Neural cell (in vitro differentiated cells): ENCODE data around the gene NCK2.

Experiments
- CTCF ChIP-seq: fragments of 450-650 bp; IDR thresholded peaks from 2 replicates; pipeline ENCODE4 v1.5.1; 2014; ENCODE audit warnings: antibody characterized with exemption, mild to moderate bottlenecking, moderate library complexity; ENCODE audit not compliant: poor library complexity, severe bottlenecking
- EZH2 ChIP-seq: fragments of 200-600, 300-800 bp; shearing (Covaris generic), sonication (generic); IDR thresholded peaks from 2 replicates; pipeline ENCODE4 v1.6.1; 2014; ENCODE audit warnings: antibody characterized with exemption, low read length, borderline replicate concordance, mild to moderate bottlenecking; ENCODE audit not compliant: insufficient read depth, poor library complexity, severe bottlenecking
- POLR2AphosphoS5 ChIP-seq: IDR thresholded peaks from 2 replicates; pipeline ENCODE4 v1.6.1; 2012
- RAD21 ChIP-seq: fragments of 450-650 bp; conservative IDR thresholded peaks from 2 replicates; pipeline ENCODE4 v1.6.1; 2014; ENCODE audit warnings: antibody characterized with exemption, mild to moderate bottlenecking, moderate library complexity
- REST ChIP-seq: IDR thresholded peaks from 2 replicates; pipeline ENCODE4 v1.6.1; 2012; ENCODE audit warnings: borderline replicate concordance
- SMC3 ChIP-seq: fragments of 450-650 bp; conservative IDR thresholded peaks from 2 replicates; pipeline ENCODE4 v1.6.1; 2014; ENCODE audit warnings: antibody characterized with exemption, mild to moderate bottlenecking, moderate library complexity; ENCODE audit not compliant: poor library complexity
- TAF1 ChIP-seq: IDR thresholded peaks from 2 replicates; pipeline ENCODE4 v1.6.1; 2012; ENCODE audit warnings: low read depth

GRCh38 chr2:105915005-105915558 is 170.4 kb downstream of the NCK2 start:
- TF ChIP-seq CTCF: no peak
- no peak for TF ChIP-seq EZH2
- no peak for TF ChIP-seq SMC3
- TF ChIP-seq RAD21: no peak
- TF ChIP-seq TAF1: no peak
- TF ChIP-seq REST: no peak
- no peak for TF ChIP-seq POLR2AphosphoS5
